ENCODE measurements around the gene TMEM38A.

DNA sequence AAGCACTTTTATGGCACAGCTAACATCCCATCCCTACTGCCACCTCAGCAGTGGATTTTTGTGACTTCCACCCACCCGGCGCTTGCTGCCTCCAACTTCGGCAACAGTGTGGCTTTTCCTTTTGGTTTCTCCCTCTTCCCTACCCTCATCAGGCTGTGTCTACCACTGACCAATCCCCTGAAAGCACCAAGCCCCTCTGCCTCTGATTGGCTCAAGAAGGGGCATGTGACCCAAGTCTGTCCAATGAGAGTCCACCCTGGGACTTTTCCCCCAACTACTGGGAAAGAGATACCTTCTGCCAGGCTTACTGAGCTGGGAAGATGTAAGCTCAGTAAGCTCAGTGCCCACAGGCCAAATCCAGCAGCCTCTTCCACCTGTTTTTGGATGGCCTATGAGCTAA is 6.8 kb upstream of the TMEM38A start:
- TF ChIP-seq EP300 (IDR thresholded peaks at IDR 0.05) = no peak
- TF ChIP-seq, protein P1, sequence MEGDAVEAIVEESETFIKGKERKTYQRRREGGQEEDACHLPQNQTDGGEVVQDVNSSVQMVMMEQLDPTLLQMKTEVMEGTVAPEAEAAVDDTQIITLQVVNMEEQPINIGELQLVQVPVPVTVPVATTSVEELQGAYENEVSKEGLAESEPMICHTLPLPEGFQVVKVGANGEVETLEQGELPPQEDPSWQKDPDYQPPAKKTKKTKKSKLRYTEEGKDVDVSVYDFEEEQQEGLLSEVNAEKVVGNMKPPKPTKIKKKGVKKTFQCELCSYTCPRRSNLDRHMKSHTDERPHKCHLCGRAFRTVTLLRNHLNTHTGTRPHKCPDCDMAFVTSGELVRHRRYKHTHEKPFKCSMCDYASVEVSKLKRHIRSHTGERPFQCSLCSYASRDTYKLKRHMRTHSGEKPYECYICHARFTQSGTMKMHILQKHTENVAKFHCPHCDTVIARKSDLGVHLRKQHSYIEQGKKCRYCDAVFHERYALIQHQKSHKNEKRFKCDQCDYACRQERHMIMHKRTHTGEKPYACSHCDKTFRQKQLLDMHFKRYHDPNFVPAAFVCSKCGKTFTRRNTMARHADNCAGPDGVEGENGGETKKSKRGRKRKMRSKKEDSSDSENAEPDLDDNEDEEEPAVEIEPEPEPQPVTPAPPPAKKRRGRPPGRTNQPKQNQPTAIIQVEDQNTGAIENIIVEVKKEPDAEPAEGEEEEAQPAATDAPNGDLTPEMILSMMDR (IDR thresholded peaks at IDR 0.05) = no peak
- no peak for TF ChIP-seq POLR2AphosphoS5 (IDR thresholded peaks at IDR 0.05)
